IMR-90 (cell line): ENCODE results near the gene KRTAP4-16. TPM values are rescaled to one million over a fixed set of nuclear protein-coding genes. Genes with fewer than 3 reads are reported as not detected.
A peak's percentile ranks its signal among the peaks of the same experiment; 100 is the strongest.

Experiments used
- ATAC-seq: fragments of 200-7000 bp; cut with Tn5 transposase; 2 replicates; pipeline ENCODE4 v1.9.1; 2020; ENCODE audit warnings: low read depth, mild to moderate bottlenecking, moderate library complexity
- BruUV-seq: library from RNA; stranded (reverse); fragments of 400-500 nt; replicated peaks from 2 replicates; lab custom pipeline; 2021; lab: Mats Ljungman, UMichigan
- CTCF ChIA-PET: fragments of 300-600 bp; formaldehyde crosslinking; extraction: SDS; loops from one replicate; lab custom pipeline; 2021; ENCODE audit warnings: antibody characterized with exemption; lab: Yijun Ruan, JAX
- POLR2A ChIA-PET: fragments of 300-600 bp; sonication (Branson Sonifier 250); formaldehyde crosslinking; loops from one replicate; lab custom pipeline; 2022; ENCODE audit warnings: antibody characterized with exemption; ENCODE audit not compliant: unreplicated experiment; lab: Charles Lee
- DNase-seq: peaks from one replicate; pipeline ENCODE4 v3.0.0; 2013
- H2AFZ ChIP-seq: replicated peaks from 2 replicates; pipeline ENCODE3; 2013; ENCODE audit warnings: low read length, mild to moderate bottlenecking; ENCODE audit not compliant: poor library complexity
- H2AK5ac ChIP-seq: 2 replicates; pipeline ENCODE4 v1.6.1; 2013; ENCODE audit warnings: low read depth, low read length, inconsistent platforms
- H2AK9ac ChIP-seq: replicated peaks from 2 replicates; pipeline ENCODE3; 2013; ENCODE audit warnings: mild to moderate bottlenecking, low read depth, low read length, moderate library complexity; ENCODE audit not compliant: poor library complexity
- H2BK120ac ChIP-seq: 2 replicates; pipeline ENCODE4 v1.6.1; 2013; ENCODE audit warnings: low read depth, low read length, inconsistent platforms
- H2BK15ac ChIP-seq: 3 replicates; pipeline ENCODE4 v1.6.1; 2013; ENCODE audit warnings: low read depth, low read length, inconsistent platforms
- H2BK20ac ChIP-seq: 2 replicates; pipeline ENCODE4 v1.6.1; 2013; ENCODE audit warnings: low read depth, mild to moderate bottlenecking, inconsistent platforms, low read length, moderate library complexity
- H2BK5ac ChIP-seq: 2 replicates; pipeline ENCODE4 v1.6.1; 2013; ENCODE audit warnings: mild to moderate bottlenecking, low read depth, low read length, inconsistent platforms; ENCODE audit not compliant: poor library complexity, severe bottlenecking
- H3K14ac ChIP-seq: replicated peaks from 2 replicates; pipeline ENCODE4 v1.6.1; 2013; ENCODE audit warnings: low read depth, low read length, inconsistent platforms
- H3K18ac ChIP-seq: 2 replicates; pipeline ENCODE4 v1.6.1; 2013; ENCODE audit warnings: low read depth, low read length, control low read depth
- H3K23ac ChIP-seq: 2 replicates; pipeline ENCODE4 v1.6.1; 2013; ENCODE audit warnings: low read depth, low read length, inconsistent platforms
- H3K27ac ChIP-seq: 2 replicates; pipeline ENCODE4 v1.5.1; 2013; ENCODE audit warnings: mild to moderate bottlenecking, control low read depth, low read length; ENCODE audit not compliant: insufficient read depth
- H3K27me3 ChIP-seq: 2 replicates; pipeline ENCODE4 v1.6.1; 2013; ENCODE audit warnings: low read length; ENCODE audit not compliant: control insufficient read depth, insufficient read depth
- H3K36me3 ChIP-seq: 2 replicates; pipeline ENCODE4 v1.6.1; 2013; ENCODE audit warnings: low read length, mixed read lengths; ENCODE audit not compliant: control insufficient read depth, insufficient read depth
- H3K4ac ChIP-seq: 2 replicates; pipeline ENCODE4 v1.6.1; 2013; ENCODE audit warnings: low read depth, low read length, inconsistent platforms
- H3K4me1 ChIP-seq: 2 replicates; pipeline ENCODE4 v1.6.1; 2013; ENCODE audit warnings: low read length, mixed read lengths; ENCODE audit not compliant: control insufficient read depth, insufficient read depth
- H3K4me2 ChIP-seq: 2 replicates; pipeline ENCODE4 v1.6.1; 2013; ENCODE audit warnings: low read depth, mild to moderate bottlenecking, control low read depth, low read length, moderate library complexity
- H3K4me3 ChIP-seq: 2 replicates; pipeline ENCODE4 v1.5.1; 2013; ENCODE audit warnings: low read depth, mild to moderate bottlenecking, control low read depth, low read length, moderate library complexity; ENCODE audit not compliant: insufficient read depth
- H3K56ac ChIP-seq: 2 replicates; pipeline ENCODE4 v1.6.1; 2013; ENCODE audit warnings: low read length, inconsistent platforms; ENCODE audit not compliant: insufficient read depth; ENCODE audit errors: extremely low read depth
- H3K79me1 ChIP-seq, 2 experiments: 2 replicates each; pipeline ENCODE4 v1.6.1; 2013; ENCODE audit warnings: low read length in 2 of 2, inconsistent platforms in 1 of 2, low read depth in 1 of 2
- H3K9ac ChIP-seq: 2 replicates; pipeline ENCODE4 v1.6.1; 2013; ENCODE audit warnings: low read depth, low read length, control low read depth
- H3K9me1 ChIP-seq: 2 replicates; pipeline ENCODE4 v1.6.1; 2013; ENCODE audit warnings: low read length, inconsistent platforms; ENCODE audit not compliant: insufficient read depth
- H3K9me3 ChIP-seq: 2 replicates; pipeline ENCODE4 v1.6.1; 2013; ENCODE audit warnings: low read length; ENCODE audit not compliant: control insufficient read depth, insufficient read depth
- H4K20me1 ChIP-seq: 2 replicates; pipeline ENCODE4 v1.6.1; 2013; ENCODE audit warnings: low read length, inconsistent platforms; ENCODE audit not compliant: insufficient read depth
- H4K5ac ChIP-seq: 2 replicates; pipeline ENCODE4 v1.6.1; 2013; ENCODE audit warnings: mild to moderate bottlenecking, low read depth, low read length, control low read depth
- H4K8ac ChIP-seq, 2 experiments: 2 replicates each; pipeline ENCODE4 v1.6.1; 2013; ENCODE audit warnings: low read depth in 2 of 2, low read length in 2 of 2, control low read depth in 1 of 2, inconsistent platforms in 1 of 2
- H4K91ac ChIP-seq: 2 replicates; pipeline ENCODE4 v1.6.1; 2013; ENCODE audit warnings: low read depth, low read length, inconsistent platforms; ENCODE audit not compliant: insufficient read depth
- FOS ChIP-seq: fragments of 150-350 bp; IDR thresholded peaks from 2 replicates; pipeline ENCODE4 v1.6.1; 2016; ENCODE audit warnings: low read depth, low read length
- MAFK ChIP-seq: IDR thresholded peaks from 2 replicates; pipeline ENCODE4 v1.6.1; 2012; ENCODE audit warnings: low read depth, low read length, improper control_type of control experiment
- WGBS, 2 experiments: methylation state at CpG; one replicate each; pipeline versions ENCODE4 v1.1.5 to v1.1.7; 2013; ENCODE audit warnings: missing lambda C conversion rate in 2 of 2; ENCODE audit not compliant: insufficient read length in 1 of 2; ENCODE audit errors: extremely low coverage in 2 of 2; 5-methylcytosine and 5-hydroxymethylcytosine counted together
- dilution Hi-C: fragments of 300-500 bp; cut with HindIII; formaldehyde crosslinking; loops from one replicate; pipeline ENCODE4 v1.14.3; 2018; ENCODE audit warnings: low sequenced_read_pairs; ENCODE audit not compliant: unreplicated experiment
- in situ Hi-C: fragments of 300-500 bp; cut with MboI; formaldehyde crosslinking; loops from 3 replicates; pipeline ENCODE4 v1.14.3; 2019; ENCODE audit warnings: low sequenced_read_pairs, inconsistent platforms, mixed read lengths
- intact Hi-C: fragments of 100-400 bp; cut with micrococcal nuclease; formaldehyde crosslinking; loops from 2 replicates; pipeline ENCODE4 v1.10.0; 2022
- polyA plus RNA-seq, 3 experiments: library from polyadenylated mRNA; depleted of rRNA; stranded (reverse); fragments of >200 nt; gene quantifications; 2 replicates each; pipeline ENCODE4 v1.2.3, GENCODE V29; 2012; ENCODE audit warnings: low replicate concordance in 1 of 3
- total RNA-seq: library from RNA; depleted of rRNA; stranded (reverse); fragments of >200 nt; gene quantifications from 2 replicates; pipeline ENCODE4 v1.2.3, GENCODE V29; 2012

Gene KRTAP4-16
- total and polyA plus RNA-seq, 2 of the 4 experiments (the other 2 are of a cell fraction), result not detected

- intact Hi-C loops (no loop called here), in situ Hi-C loops (no loop called here), dilution Hi-C loops (no loop called here)
- peak; percentile 31 for ATAC-seq
- no peaks in the 10 kb centered on the region for H3K9me3 ChIP-seq
- H3K36me3 ChIP-seq, result no peaks in the 10 kb centered on the region
- no peaks in the 10 kb centered on the region for H3K27me3 ChIP-seq
- peak overlapping the region; percentile 98; the same call in 1 of the 2 replicates for H3K18ac ChIP-seq
- DNase-seq, result peak; percentile 35
- ChIA-PET CTCF (no interaction called here), POLR2A (no interaction called here)
- H2BK15ac ChIP-seq, result peak overlapping the region; percentile 70; the same call in 1 of the 3 replicates
- BruUV-seq, result no TSS peak
- peak overlapping the region; percentile 77; the same call in 1 of the 2 replicates for H3K4ac ChIP-seq
- H3K4me1 ChIP-seq, result no peaks in the 10 kb centered on the region; the same call in 1 of the 2 replicates
- H4K8ac ChIP-seq, result peak overlapping the region; percentile 56 to 70; a peak in 2 of 4 replicates
- no peak overlapping the region for H2AK5ac ChIP-seq
- no peak overlapping the region for H3K9ac ChIP-seq
- H3K27ac ChIP-seq, result peak overlapping the region; percentile 35
- no peak overlapping the region for H2AK9ac ChIP-seq
- H3K56ac ChIP-seq, result no peak overlapping the region
- no peak overlapping the region for H3K23ac ChIP-seq
- WGBS, 2 experiments, result no CpG with 5 or more reads among the region's 4 CpGs
- peak overlapping the region; percentile 61; the same call in 1 of the 2 replicates for H2BK20ac ChIP-seq
- H3K79me1 ChIP-seq, result no peaks in the 10 kb centered on the region
- no peak overlapping the region for H4K91ac ChIP-seq
- H3K14ac ChIP-seq, result peak overlapping the region; percentile 37; the same call in 1 of the 2 replicates
- no peak overlapping the region for H3K4me3 ChIP-seq
- H2AFZ ChIP-seq, result no peak overlapping the region
- peak overlapping the region; percentile 89 for H2BK5ac ChIP-seq
- peak; percentile 78 for TF ChIP-seq MAFK
- no peak for TF ChIP-seq FOS
- no peaks in the 10 kb centered on the region; the same call in 1 of the 2 replicates for H3K9me1 ChIP-seq
- H2BK120ac ChIP-seq, result peak overlapping the region; percentile 80
- H3K4me2 ChIP-seq, result no peak overlapping the region
- H4K5ac ChIP-seq, result peak overlapping the region; percentile 95; the same call in 1 of the 2 replicates
- H4K20me1 ChIP-seq, result no peaks in the 10 kb centered on the region
These were observed 19.4 kb downstream of the KRTAP4-16 start for GRCh38 chr17:41082626-41083025.
